GM19035 (cell line): ENCODE data around the gene SCGB1A1.
"Not testable (repeated sequence)": the region's sequence is repeated elsewhere in the genome, so short reads cannot be mapped to it uniquely, and the experiment has no call there.

Experiments
- ATAC-seq: cut with Tn5 transposase; IDR thresholded peaks from one replicate; pipeline ENCODE4 v1.9.1; 2021; ENCODE audit not compliant: unreplicated experiment

Gene SCGB1A1

GRCh38 chr11:62446091-62446490 lies 27.3 kb downstream of the SCGB1A1 start:
- no peak for ATAC-seq

- ATAC-seq = no peak
Observed at GRCh38 chr11:62449451-62449851, 30.6 kb downstream of the SCGB1A1 start.

GRCh38 chr11:62449912-62450311 lies 31.1 kb downstream of the SCGB1A1 start:
- not testable (repeated sequence) for ATAC-seq

DNA sequence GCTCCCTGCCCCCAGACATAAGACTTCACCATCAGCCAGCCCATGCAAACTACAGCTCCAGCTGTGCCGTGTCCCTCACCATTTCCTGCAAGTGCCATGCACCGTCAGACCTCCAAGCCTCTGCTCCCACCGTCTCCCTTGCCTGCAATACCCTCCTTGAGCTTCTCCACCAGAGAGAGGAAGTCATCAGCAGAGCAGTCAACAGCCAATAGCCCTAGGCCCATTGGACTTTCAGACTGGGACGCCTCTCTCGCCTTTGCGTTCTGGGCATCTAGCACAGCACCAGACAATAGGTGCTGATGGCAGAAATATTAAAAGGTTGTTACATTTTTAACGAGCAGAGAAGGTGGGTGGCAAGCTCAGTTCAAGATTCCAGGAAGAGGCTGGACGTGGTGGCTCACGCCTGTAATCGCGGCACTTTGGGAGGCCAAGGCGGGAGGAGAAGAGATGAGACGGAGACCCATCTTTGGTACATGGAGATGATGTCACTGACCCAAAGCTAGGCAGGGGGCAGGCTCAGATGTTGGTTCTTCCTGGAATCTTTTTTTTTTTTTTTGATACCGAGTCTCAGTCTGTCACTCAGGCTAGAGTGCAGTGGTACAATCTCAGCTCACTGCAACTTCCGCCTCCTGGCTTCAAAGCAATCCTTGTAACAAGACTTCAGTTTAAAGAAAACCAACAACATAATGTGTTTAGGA lies 31.9 kb downstream of the SCGB1A1 start:
- no peak for ATAC-seq

DNA sequence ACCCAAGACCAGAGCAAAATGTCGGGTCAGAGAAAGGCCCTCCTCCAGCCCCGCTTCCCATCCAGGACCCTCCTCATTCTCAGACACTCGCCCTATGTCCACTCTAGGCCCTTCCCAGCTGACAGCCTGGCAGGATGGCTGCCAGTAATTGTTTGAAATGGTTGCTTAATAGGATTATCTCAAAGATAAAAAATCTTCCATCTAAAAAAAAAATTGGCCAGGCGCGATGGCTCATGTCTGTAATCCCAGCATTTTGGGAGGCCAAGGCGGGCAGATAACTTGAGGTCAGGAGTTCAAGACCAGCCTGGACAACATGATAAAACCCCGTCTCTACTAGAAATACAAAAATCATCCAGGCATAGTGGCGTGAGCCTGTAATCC lies 32.4 kb downstream of the SCGB1A1 start:
- ATAC-seq = no peak

- no peak for ATAC-seq
Observed at GRCh38 chr11:62452261-62452660, 33.4 kb downstream of the SCGB1A1 start.

- no peak for ATAC-seq
Observed at GRCh38 chr11:62452839-62453468, 34.1 kb downstream of the SCGB1A1 start.

DNA sequence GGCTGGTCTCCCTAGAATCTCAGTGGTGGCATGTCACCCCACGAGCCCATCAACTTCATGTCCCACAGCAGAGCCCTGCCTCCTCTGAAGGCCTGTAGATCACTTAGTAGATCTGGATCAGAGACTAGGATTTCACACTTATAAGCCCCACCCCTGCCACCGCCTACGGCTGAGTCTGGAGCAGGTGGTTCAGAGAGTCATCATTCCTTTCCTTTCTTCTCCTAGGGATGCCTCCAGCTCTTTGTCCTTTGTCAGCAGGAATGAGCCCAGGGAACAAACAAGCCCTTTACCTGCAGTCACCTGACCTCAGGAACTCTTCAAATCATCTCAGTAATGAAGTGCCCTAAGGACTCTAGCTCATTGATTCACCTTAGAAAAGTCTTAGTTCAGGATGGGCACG lies 37.8 kb downstream of the SCGB1A1 start:
- no peak for ATAC-seq

DNA sequence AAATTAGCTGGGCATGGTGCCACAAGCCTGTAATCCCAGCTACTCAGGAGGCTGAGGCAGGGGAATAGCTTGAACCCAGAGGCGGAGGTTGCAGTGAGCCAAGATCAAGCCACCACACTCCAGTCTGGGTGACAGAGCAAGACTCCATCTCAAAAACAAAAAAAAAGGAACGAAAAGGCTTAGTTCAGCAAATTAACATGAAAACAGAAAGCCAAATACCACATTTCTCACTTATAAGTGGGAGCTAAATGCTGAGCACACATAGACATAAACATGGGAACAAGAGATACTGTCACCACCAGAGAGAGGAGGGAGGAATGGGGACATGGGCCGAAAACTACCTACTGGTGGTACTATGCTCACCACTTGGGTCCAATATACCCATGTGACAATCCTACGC lies 38.6 kb downstream of the SCGB1A1 start:
- ATAC-seq = no peak

DNA sequence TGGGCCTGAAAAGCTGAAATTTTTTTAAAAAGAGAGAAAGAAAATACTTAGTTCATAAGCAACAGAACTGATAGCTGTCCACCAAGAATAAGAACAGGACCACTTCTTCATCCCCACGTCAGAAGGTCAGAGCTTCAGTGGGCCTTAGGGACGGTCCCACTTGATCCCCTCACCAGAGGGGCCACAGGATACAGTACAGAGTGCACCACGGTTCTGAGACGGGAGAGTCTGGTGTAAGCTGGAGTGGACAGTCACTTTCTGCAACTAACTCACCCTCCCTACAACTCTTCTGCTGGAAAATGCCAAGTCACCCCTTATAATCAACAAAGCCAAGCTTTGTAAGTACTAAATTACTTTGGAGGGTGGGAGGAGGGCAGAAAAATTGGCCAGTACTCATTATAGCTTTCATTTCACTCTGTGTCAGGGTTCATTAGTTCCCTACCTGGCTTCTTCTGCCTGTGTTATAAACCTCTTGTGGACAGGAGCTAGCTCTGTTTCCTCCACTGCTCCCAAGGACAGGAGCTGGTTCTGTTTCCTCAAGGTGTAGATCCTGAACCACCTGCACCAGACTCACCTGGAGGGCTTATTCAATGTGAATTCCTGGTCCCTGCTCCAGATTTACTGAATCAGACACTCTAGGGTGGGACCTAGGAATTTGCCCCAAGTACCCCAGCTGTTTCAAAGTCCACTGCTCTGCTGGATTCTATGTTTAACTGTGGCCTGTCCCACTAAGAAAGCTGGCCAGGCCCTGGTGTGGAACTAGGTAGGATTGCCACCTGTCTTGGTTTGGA lies 39.6 kb downstream of the SCGB1A1 start:
- ATAC-seq = no peak

DNA sequence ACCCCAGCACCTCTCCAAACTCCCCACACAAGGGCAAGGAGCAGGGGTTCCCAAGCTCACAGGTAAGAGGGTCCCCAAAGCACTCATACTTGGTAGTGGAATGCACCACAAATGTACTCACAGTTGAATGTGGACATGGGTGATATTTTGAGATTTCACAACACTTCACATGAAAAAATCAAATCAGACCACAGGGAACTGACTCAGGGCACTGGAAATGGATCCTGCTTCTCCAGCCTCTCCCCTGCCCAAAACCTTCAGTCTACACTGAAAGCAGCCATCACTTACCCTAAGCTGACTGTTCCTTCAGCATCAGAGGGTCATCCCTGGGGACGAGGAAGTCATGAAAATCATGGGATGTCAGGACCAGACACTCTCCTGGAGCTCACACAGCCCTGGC lies 40.2 kb downstream of the SCGB1A1 start:
- no peak for ATAC-seq

GRCh38 chr11:62461740-62462507 lies 43.1 kb downstream of the SCGB1A1 start:
- ATAC-seq = no peak

DNA sequence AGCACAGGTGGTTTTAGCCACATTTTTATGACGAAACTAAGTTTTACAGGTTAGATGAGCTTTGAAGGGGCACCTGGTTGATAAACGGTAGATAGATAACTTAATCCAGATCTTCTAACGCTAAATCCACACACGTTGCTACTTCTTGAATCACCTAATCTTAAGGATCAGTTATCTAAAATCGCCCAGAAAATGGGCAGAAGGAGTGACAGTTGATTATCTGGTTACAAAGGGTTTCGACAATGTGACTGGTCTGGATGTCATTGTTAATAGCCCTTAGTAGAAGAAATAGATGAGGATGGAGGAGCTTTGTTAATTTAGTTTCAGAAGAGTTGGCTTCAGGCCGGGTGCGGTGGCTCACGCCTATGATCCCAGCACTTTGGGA lies 43.7 kb downstream of the SCGB1A1 start:
- no peak for ATAC-seq

- ATAC-seq = no peak
Observed at GRCh38 chr11:62463121-62463542, 44.3 kb downstream of the SCGB1A1 start.

- ATAC-seq = no peak
Observed at GRCh38 chr11:62464655-62465054, 45.8 kb downstream of the SCGB1A1 start.

DNA sequence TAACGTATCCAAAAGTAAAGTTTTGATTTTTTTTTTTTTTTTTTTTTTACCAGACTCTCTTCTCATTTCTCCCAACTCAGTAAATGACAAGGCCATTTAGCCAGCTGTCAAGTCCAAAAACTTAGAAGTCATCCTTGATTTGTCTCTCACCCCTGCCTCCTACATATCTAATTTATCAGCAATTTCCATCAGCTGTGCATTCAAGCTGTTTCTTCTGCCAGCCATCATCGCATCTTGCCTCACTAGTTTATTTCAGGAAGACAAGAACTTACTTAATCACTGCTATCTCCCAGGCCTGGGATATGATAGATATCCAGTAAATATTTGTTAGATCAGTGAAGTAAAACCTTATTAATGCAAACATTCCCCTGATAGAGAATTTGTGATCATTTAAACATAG lies 47.6 kb downstream of the SCGB1A1 start:
- no peak for ATAC-seq

GRCh38 chr11:62468577-62468976 lies 49.7 kb downstream of the SCGB1A1 start:
- no peak for ATAC-seq

GRCh38 chr11:62471603-62472002 lies 52.8 kb downstream of the SCGB1A1 start:
- ATAC-seq = no peak

DNA sequence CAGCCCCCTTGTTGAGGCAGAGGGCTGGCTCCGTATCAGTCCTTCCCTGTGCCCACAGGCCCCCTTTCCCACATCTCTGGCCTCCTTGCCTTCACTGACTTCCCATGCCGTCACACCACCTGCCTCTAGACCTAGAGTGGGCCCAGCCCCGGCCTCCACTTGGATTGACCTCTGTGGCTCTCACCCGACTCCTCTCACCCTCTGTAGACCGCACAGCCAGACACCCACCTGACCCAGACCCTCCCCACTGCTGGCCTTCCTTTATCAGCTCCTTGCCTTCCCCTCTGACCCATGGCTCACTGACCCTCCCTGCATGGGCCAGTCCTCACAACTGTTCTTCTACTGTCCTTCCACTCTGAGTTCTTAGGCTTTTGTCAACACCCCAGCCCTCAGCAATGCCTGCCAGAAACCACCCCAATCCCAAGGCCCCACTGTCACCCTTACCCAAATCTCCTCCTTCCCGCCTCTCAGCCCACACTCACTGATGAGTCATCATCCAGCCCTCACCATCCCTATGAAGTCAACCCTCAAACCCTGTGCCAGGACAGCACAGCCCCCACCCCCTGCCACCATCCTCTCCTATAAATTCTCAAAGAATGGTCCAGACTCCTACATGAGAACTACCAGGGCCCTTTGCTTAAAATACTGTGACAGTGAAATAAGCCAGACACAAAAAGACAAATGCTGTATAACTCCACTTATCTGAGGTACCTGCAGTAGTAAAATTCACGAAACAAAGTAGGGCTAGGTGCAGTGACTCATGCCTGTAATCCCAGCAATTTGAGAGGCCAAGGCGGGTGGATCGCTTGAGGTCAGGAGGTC lies 53.4 kb downstream of the SCGB1A1 start:
- no peak for ATAC-seq
